ENCODE results near the gene SPTBN4. TPM values are rescaled to one million over a fixed set of nuclear protein-coding genes. Genes with fewer than 3 reads are reported as not detected.

SPTBN4 gene
- total RNA-seq, 2 experiments from 2014 or later, result 0.47 TPM; not detected in 1

GRCh38 chr19:40442328-40443130 is 24.3 kb upstream of the SPTBN4 start:
- Mint-ChIP-seq H3K27ac (peak overlapping the region; percentile 98), H3K4me1 (ENCODE audit: low read depth) (peaks cover 18% of the 10 kb centered on the region), H3K9me3 (ENCODE audit: insufficient read depth) (no peaks in the 10 kb centered on the region), H3K4me3 (peak overlapping the region; percentile 98), H3K36me3 (ENCODE audit: low read depth) (peaks cover 16% of the 10 kb centered on the region), H3K27me3 (ENCODE audit: low read depth) (no peaks in the 10 kb centered on the region)
- ChIA-PET POLR2A (interaction anchor here (0.8 to 4.3 kb wide), 10 partner anchors 9 to 1111 kb away, joined by 3 to 29 read pairs (median 6); partner anchors contain the start of genes BLVRB and SERTAD1), CTCF (interaction anchor here (0.9 to 3.4 kb wide), 8 partner anchors 9 to 160 kb away, joined by 3 to 30 read pairs (median 4); partner anchors contain the start of gene BLVRB)
- DNase-seq, result no peak
- no peak for ATAC-seq

- Mint-ChIP-seq H3K4me3 (peak overlapping the region; percentile 98), H3K27ac (peak overlapping the region; percentile 98), H3K27me3 (ENCODE audit: low read depth) (no peaks in the 10 kb centered on the region), H3K36me3 (ENCODE audit: low read depth) (peaks cover 16% of the 10 kb centered on the region), H3K9me3 (ENCODE audit: insufficient read depth) (no peaks in the 10 kb centered on the region), H3K4me1 (ENCODE audit: low read depth) (peaks cover 18% of the 10 kb centered on the region)
- peak; percentile 100 for DNase-seq
- ChIA-PET POLR2A (interaction anchor here (0.7 to 4.3 kb wide), 12 partner anchors 10 to 1110 kb away, joined by 3 to 29 read pairs (median 5); partner anchors contain the start of genes BLVRB and SERTAD1), CTCF (interaction anchor here (0.9 to 3.4 kb wide), 8 partner anchors 10 to 159 kb away, joined by 3 to 30 read pairs (median 4); partner anchors contain the start of gene BLVRB)
- peak; percentile 86 for ATAC-seq
Observed at GRCh38 chr19:40443131-40443999, 23.4 kb upstream of the SPTBN4 start.

GRCh38 chr19:40444000-40444824 is 22.6 kb upstream of the SPTBN4 start, which contains the start of gene SERTAD3:
TSS of gene SERTAD3 (minus strand) at chr19:40444335. CDS start at chr19:40442080, 2,255 bp downstream.
- Mint-ChIP-seq H3K27me3 (ENCODE audit: low read depth) (no peaks in the 10 kb centered on the region), H3K4me3 (peak within 1 kb of the TSS; percentile 98), H3K9me3 (ENCODE audit: insufficient read depth) (no peaks in the 10 kb centered on the region), H3K27ac (peak within 1 kb of the TSS; percentile 98), H3K4me1 (ENCODE audit: low read depth) (peaks cover 18% of the 10 kb centered on the region), H3K36me3 (ENCODE audit: low read depth) (peaks cover 16% of the 10 kb centered on the region)
- CTCF ChIA-PET, result interaction anchor here (1.5 to 3.4 kb wide), 3 partner anchors 20 to 139 kb away, joined by 6 to 30 read pairs (median 21); partner anchors contain the start of gene BLVRB
- ATAC-seq (peak; percentile 78), DNase-seq (peak; percentile 98)
- POLR2A ChIA-PET, result interaction anchor here (0.7 to 4.3 kb wide), 8 partner anchors 11 to 146 kb away, joined by 3 to 29 read pairs (median 6); partner anchors contain the start of genes BLVRB and SERTAD1

- DNase-seq (no peak), ATAC-seq (no peak)
- H3K9me3 Mint-ChIP-seq (ENCODE audit: insufficient read depth), result no peaks in the 10 kb centered on the region
- H3K27me3 Mint-ChIP-seq (ENCODE audit: low read depth), result no peaks in the 10 kb centered on the region
- H3K27ac Mint-ChIP-seq, result peak overlapping the region; percentile 98
- ChIA-PET CTCF (interaction anchor here (0.6 to 3.4 kb wide), 3 partner anchors 20 to 139 kb away, joined by 5 to 30 read pairs (median 21); partner anchors contain the start of gene BLVRB), POLR2A (interaction anchor here (2.5 to 4.3 kb wide), 3 partner anchors 18 to 24 kb away, joined by 12 to 29 read pairs (median 24); partner anchors contain the start of genes BLVRB and SERTAD1)
- peaks cover 16% of the 10 kb centered on the region for H3K36me3 Mint-ChIP-seq (ENCODE audit: low read depth)
- peak overlapping the region; percentile 98 for H3K4me3 Mint-ChIP-seq
- H3K4me1 Mint-ChIP-seq (ENCODE audit: low read depth), result peaks cover 18% of the 10 kb centered on the region
Observed at GRCh38 chr19:40444825-40445312, 21.9 kb upstream of the SPTBN4 start.

- H3K27me3 Mint-ChIP-seq (ENCODE audit: low read depth), result no peaks in the 10 kb centered on the region
- peaks cover 18% of the 10 kb centered on the region for H3K4me1 Mint-ChIP-seq (ENCODE audit: low read depth)
- ChIA-PET CTCF (interaction anchor here (1.1 kb wide), 1 partner anchor 20 kb away, joined by 5 read pairs; the partner anchor contains the start of gene BLVRB), POLR2A (no interaction called here)
- no peak for ATAC-seq
- peak overlapping the region; percentile 49 for H3K4me3 Mint-ChIP-seq
- no peaks in the 10 kb centered on the region for H3K9me3 Mint-ChIP-seq (ENCODE audit: insufficient read depth)
- DNase-seq, result no peak
- no peak overlapping the region for H3K27ac Mint-ChIP-seq
- H3K36me3 Mint-ChIP-seq (ENCODE audit: low read depth), result peaks cover 13% of the 10 kb centered on the region
Observed at GRCh38 chr19:40445780-40446262, 21.0 kb upstream of the SPTBN4 start.

DNA sequence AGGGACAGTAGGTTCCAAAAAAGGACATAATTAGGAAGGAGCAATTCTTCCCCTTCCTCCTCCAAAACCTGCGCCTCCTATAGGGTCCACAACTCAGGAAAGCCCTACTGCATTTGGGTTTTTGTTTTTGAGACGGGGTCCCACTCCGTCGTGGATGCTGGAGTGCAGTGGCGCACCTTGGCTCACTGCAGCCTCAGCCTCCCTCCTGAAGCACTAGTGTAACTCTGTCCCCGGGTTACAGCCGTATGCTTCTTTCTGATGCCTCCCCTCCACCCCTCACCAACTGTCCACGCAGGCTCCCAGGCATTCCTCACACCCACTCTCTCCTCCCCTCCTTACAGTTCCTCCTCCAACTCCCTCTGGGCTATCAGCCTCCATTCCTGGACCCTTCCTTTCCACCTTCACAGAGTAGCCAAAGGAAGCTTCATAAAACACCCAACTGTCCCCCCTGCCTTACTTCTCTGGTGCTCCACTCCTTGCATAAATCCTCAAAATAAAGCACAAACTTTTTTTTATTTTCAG is 20.5 kb upstream of the SPTBN4 start:
- H3K27ac Mint-ChIP-seq, result no peak overlapping the region

DNA sequence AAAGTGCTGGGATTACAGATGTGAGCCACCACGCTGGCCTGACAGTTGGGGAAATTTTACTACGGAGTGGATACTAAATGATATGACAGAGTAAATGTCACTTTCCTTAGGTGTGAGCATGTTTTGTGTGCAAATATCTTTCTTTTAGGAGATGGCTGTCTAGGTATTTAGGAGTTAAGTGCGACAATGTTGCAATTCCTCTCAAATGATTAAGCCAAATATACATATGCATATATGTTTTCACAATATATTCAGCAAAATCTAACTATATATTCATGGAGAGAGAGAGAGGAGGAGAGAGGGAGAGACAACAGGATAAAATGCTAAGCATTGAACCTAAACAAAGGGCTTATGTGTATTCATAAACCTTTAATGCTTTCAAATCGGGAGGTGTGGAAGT is 17.3 kb upstream of the SPTBN4 start:
- Mint-ChIP-seq H3K4me1 (ENCODE audit: low read depth) (peaks cover 6% of the 10 kb centered on the region), H3K9me3 (ENCODE audit: insufficient read depth) (no peaks in the 10 kb centered on the region), H3K4me3 (no peak overlapping the region), H3K27ac (no peak overlapping the region), H3K27me3 (ENCODE audit: low read depth) (no peaks in the 10 kb centered on the region), H3K36me3 (ENCODE audit: low read depth) (no peaks in the 10 kb centered on the region)
- POLR2A ChIA-PET, result no interaction called here
- CTCF ChIA-PET, result no interaction called here
- ATAC-seq (no peak), DNase-seq (no peak)

More for the DNA sequence above, 20.5 kb upstream of the SPTBN4 start:
- Mint-ChIP-seq H3K36me3 (ENCODE audit: low read depth) (peaks cover 7% of the 10 kb centered on the region), H3K9me3 (ENCODE audit: insufficient read depth) (no peaks in the 10 kb centered on the region), H3K4me1 (ENCODE audit: low read depth) (peaks cover 18% of the 10 kb centered on the region), H3K27me3 (ENCODE audit: low read depth) (no peaks in the 10 kb centered on the region), H3K4me3 (no peak overlapping the region)
- POLR2A ChIA-PET, result no interaction called here
- ATAC-seq (no peak), DNase-seq (no peak)
- CTCF ChIA-PET, result interaction anchor here (1.0 to 1.1 kb wide), 2 partner anchors 19 to 26 kb away, joined by 3 to 5 read pairs; partner anchors contain the start of gene BLVRB

- no peaks in the 10 kb centered on the region for H3K27me3 Mint-ChIP-seq (ENCODE audit: low read depth)
- no peaks in the 10 kb centered on the region for H3K9me3 Mint-ChIP-seq (ENCODE audit: insufficient read depth)
- DNase-seq (no peak), ATAC-seq (no peak)
- H3K36me3 Mint-ChIP-seq (ENCODE audit: low read depth), result no peaks in the 10 kb centered on the region
- no peak overlapping the region for H3K4me3 Mint-ChIP-seq
- H3K4me1 Mint-ChIP-seq (ENCODE audit: low read depth), result peaks cover under 1% of the 10 kb centered on the region
- ChIA-PET CTCF (no interaction called here), POLR2A (interaction anchor here (0.6 kb wide), 1 partner anchor 16 kb away, joined by 4 read pairs; the partner anchor contains the start of gene SPTBN4)
- H3K27ac Mint-ChIP-seq, result no peak overlapping the region
Observed at GRCh38 chr19:40450664-40451063, 16.1 kb upstream of the SPTBN4 start.

DNA sequence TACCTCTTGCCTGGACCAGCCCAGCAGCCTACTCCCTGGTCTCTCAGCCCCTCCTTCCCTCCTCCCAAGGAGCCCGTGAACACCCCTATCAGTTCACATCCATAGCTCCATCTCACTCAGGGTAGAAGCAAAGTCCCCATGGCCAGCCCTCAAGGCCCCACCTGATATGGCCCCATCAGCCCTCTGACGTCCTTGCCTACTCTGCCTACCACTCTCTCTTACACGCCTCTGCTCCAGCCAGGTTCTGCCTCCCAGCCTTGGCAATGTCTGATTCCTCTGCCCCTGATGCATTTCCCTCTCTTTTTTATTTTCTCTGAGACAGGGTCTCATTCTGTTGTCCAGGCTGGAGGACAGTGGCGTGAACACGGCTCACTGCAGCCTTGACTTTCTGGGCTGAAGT is 14.8 kb upstream of the SPTBN4 start:
- CTCF ChIA-PET, result interaction anchor here (0.7 to 6.2 kb wide), 3 partner anchors 13 to 380 kb away, joined by 3 to 51 read pairs (median 10); partner anchors contain the start of gene BLVRB
- Mint-ChIP-seq H3K36me3 (ENCODE audit: low read depth) (no peaks in the 10 kb centered on the region), H3K4me1 (ENCODE audit: low read depth) (no peaks in the 10 kb centered on the region), H3K27me3 (ENCODE audit: low read depth) (no peaks in the 10 kb centered on the region), H3K27ac (no peak overlapping the region), H3K4me3 (no peak overlapping the region), H3K9me3 (ENCODE audit: insufficient read depth) (no peaks in the 10 kb centered on the region)
- POLR2A ChIA-PET, result interaction anchor here (0.6 kb wide), 1 partner anchor 27 kb away, joined by 3 read pairs; no protein-coding TSS in a partner anchor
- no peak for DNase-seq
- no peak for ATAC-seq

GRCh38 chr19:40453151-40453735 is 13.6 kb upstream of the SPTBN4 start:
- CTCF ChIA-PET, result interaction anchor here (1.5 to 6.2 kb wide), 3 partner anchors 12 to 70 kb away, joined by 3 to 51 read pairs (median 10); partner anchors contain the start of gene BLVRB
- DNase-seq (no peak), ATAC-seq (no peak)
- H3K9me3 Mint-ChIP-seq (ENCODE audit: insufficient read depth), result no peaks in the 10 kb centered on the region
- H3K27ac Mint-ChIP-seq, result no peak overlapping the region
- no peaks in the 10 kb centered on the region for H3K27me3 Mint-ChIP-seq (ENCODE audit: low read depth)
- no peaks in the 10 kb centered on the region for H3K4me1 Mint-ChIP-seq (ENCODE audit: low read depth)
- H3K4me3 Mint-ChIP-seq, result no peak overlapping the region
- POLR2A ChIA-PET, result interaction anchor here (0.5 kb wide), 1 partner anchor 11 kb away, joined by 3 read pairs; no protein-coding TSS in a partner anchor
- H3K36me3 Mint-ChIP-seq (ENCODE audit: low read depth), result no peaks in the 10 kb centered on the region
